Ovary (tissue), 3 donors: ENCODE results near the gene RUNX1.

Source experiments
- CTCF ChIP-seq, 3 donors: fragments of 450-650 bp in 2 of 3; fragments of 200-600 bp in 1 of 3; IDR thresholded peaks; one replicate each; pipeline versions ENCODE4 v1.5.1 to v1.8.0; 2016 to 2022; ENCODE audit warnings: antibody characterized with exemption in 3 of 3, mild to moderate bottlenecking in 1 of 3
- POLR2A ChIP-seq: fragments of 450-650 bp; IDR thresholded peaks from one replicate; pipeline ENCODE4 v1.6.1; 2017; ENCODE audit warnings: antibody characterized with exemption, mild to moderate bottlenecking, moderate library complexity
- donor health status: DM: no; HTN: no; CAD: no.

DNA sequence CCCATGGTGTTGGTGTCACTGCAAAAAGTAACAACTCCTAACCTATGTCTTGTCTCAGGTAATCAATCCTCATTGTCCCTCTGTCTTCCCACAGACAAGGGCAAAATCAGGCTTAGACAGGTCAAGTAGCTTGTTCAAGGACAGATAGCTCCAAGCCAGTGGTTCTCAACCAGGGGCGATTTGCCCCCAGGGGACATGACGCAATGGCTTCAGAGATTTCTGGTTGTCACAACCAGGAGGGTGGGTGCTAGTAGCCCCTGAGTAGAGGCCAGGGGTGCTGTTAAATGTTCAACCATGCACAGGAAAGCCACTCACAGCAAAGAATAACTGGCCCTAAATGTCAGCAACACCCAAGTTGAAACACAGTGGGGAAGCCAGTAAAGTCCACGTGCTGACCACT is 178.9 kb downstream of the RUNX1 start:
- TF ChIP-seq CTCF (IDR thresholded peaks at IDR 0.05) (no peak), POLR2A (no peak)
